Skeletal muscle tissue (tissue), 4 donors: ENCODE results near the gene RUSF1. TPM values are rescaled to one million over a fixed set of nuclear protein-coding genes. Genes with fewer than 3 reads are reported as not detected.
A peak's percentile ranks its signal among the peaks of the same experiment; 100 is the strongest.
"Not testable (repeated sequence)": the region's sequence is repeated elsewhere in the genome, so short reads cannot be mapped to it uniquely, and the experiment has no call there.

ENCODE experiments used
- H3K27ac ChIP-seq: one replicate; pipeline ENCODE4 v1.7.0; 2013; ENCODE audit warnings: mild to moderate bottlenecking, low read depth, low read length, inconsistent platforms
- H3K27me3 ChIP-seq, 3 donors: one replicate each; pipeline ENCODE4 v1.7.0; 2013; ENCODE audit warnings: low read length in 3 of 3; ENCODE audit not compliant: control insufficient read depth in 3 of 3, insufficient read depth in 3 of 3
- H3K36me3 ChIP-seq, 3 donors: one replicate each; pipeline ENCODE4 v1.7.0; 2013; ENCODE audit warnings: low read length in 3 of 3; ENCODE audit not compliant: control insufficient read depth in 3 of 3, insufficient read depth in 3 of 3
- H3K4me1 ChIP-seq, 3 donors: one replicate each; pipeline ENCODE4 v1.7.0; 2013; ENCODE audit warnings: low read length in 3 of 3, mild to moderate bottlenecking in 3 of 3; ENCODE audit not compliant: control insufficient read depth in 3 of 3, insufficient read depth in 3 of 3
- H3K4me3 ChIP-seq, 3 donors: one replicate each; pipeline ENCODE4 v1.7.0; 2013; ENCODE audit warnings: low read length in 3 of 3
- H3K9ac ChIP-seq, 3 donors: one replicate each; pipeline ENCODE4 v1.7.0; 2013; ENCODE audit warnings: low read length in 3 of 3, mild to moderate bottlenecking in 3 of 3, moderate library complexity in 2 of 3, low read depth in 1 of 3
- H3K9me3 ChIP-seq, 3 donors: one replicate each; pipeline ENCODE4 v1.7.0; 2013; ENCODE audit warnings: low read length in 3 of 3; ENCODE audit not compliant: control insufficient read depth in 3 of 3
- total RNA-seq: library from RNA; depleted of rRNA; stranded (reverse); fragments of >200 nt; gene quantifications from one replicate; pipeline ENCODE4 v1.2.3, GENCODE V29; 2014
- donor health status: Osteomylitis.

The RUSF1 gene
- total RNA-seq, 1 donor from 2014 or later = 30.8 TPM

GRCh38 chr16:31519759-31520431 is 11.7 kb upstream of the RUSF1 start:
- Histone ChIP-seq H3K9me3 (no peaks in the 10 kb centered on the region), H3K4me3 (no peak overlapping the region), H3K36me3 (no peaks in the 10 kb centered on the region), H3K4me1 (no peaks in the 10 kb centered on the region), H3K27me3 (peaks cover 0 to 6% (median 3%) of the 10 kb centered on the region in 3 donors), H3K27ac (no peak overlapping the region), H3K9ac (no peak overlapping the region)

- Histone ChIP-seq H3K4me3 (no peak overlapping the region), H3K27ac (no peak overlapping the region), H3K9me3 (no peaks in the 10 kb centered on the region), H3K4me1 (no peaks in the 10 kb centered on the region), H3K9ac (no peak overlapping the region), H3K27me3 (peaks cover 0 to 2% (median 0%) of the 10 kb centered on the region in 3 donors), H3K36me3 (no peaks in the 10 kb centered on the region)
These were observed 9.7 kb upstream of the RUSF1 start for GRCh38 chr16:31517800-31518402.

GRCh38 chr16:31513884-31514283 is 5.7 kb upstream of the RUSF1 start:
- H3K4me1 ChIP-seq = peaks cover 3 to 8% (median 6%) of the 10 kb centered on the region in 3 donors
- no peak overlapping the region for H3K4me3 ChIP-seq
- peaks cover 0 to 2% (median 0%) of the 10 kb centered on the region in 3 donors for H3K27me3 ChIP-seq
- H3K9ac ChIP-seq = no peak overlapping the region
- H3K9me3 ChIP-seq = no peaks in the 10 kb centered on the region
- H3K36me3 ChIP-seq = no peaks in the 10 kb centered on the region
- no peak overlapping the region for H3K27ac ChIP-seq

- H3K4me1 ChIP-seq = peaks cover 3 to 8% (median 6%) of the 10 kb centered on the region in 3 donors
- H3K27me3 ChIP-seq = peaks cover 0 to 2% (median 0%) of the 10 kb centered on the region in 3 donors
- H3K36me3 ChIP-seq = no peaks in the 10 kb centered on the region
- no peak overlapping the region for H3K27ac ChIP-seq
- no peak overlapping the region for H3K4me3 ChIP-seq
- H3K9ac ChIP-seq = no peak overlapping the region
- no peaks in the 10 kb centered on the region for H3K9me3 ChIP-seq
These were observed 4.9 kb upstream of the RUSF1 start for GRCh38 chr16:31513126-31513525.

- H3K4me3 ChIP-seq = peak overlapping the region; percentile 80 to 99 (median 95)
- no peaks in the 10 kb centered on the region for H3K9me3 ChIP-seq
- H3K27ac ChIP-seq = peak overlapping the region; percentile 82
- peaks cover 18 to 42% (median 20%) of the 10 kb centered on the region in 3 donors for H3K4me1 ChIP-seq
- H3K9ac ChIP-seq = peak overlapping the region; percentile 97 to 99 (median 98)
- H3K27me3 ChIP-seq = no peaks in the 10 kb centered on the region
- peaks cover 4 to 11% (median 11%) of the 10 kb centered on the region in 3 donors for H3K36me3 ChIP-seq
These were observed 560 bp upstream of the RUSF1 start for GRCh38 chr16:31508706-31509195.

DNA sequence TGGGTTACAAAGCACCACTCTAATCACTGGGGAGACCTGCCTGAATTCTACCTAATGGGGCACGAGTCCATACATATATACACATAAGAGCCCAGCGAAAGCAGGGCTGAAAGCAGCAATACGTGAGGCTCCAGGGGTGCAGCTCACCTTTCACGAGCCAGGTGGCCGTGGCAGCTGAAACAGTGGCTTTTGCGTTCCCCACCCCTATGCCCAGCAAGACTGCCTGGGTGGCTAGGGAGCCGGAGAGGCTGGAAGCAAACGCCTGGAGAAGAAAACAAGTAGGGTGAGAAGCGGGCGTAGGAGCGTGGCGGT is 618 bp downstream of the RUSF1 start:
- Histone ChIP-seq H3K9ac (peak overlapping the region; percentile 97 to 99 (median 98)), H3K27ac (peak overlapping the region; percentile 82), H3K4me1 (peaks cover 20 to 42% (median 24%) of the 10 kb centered on the region in 3 donors), H3K4me3 (peak overlapping the region; percentile 80 to 99 (median 95)), H3K36me3 (peaks cover 4 to 11% (median 11%) of the 10 kb centered on the region in 3 donors), H3K9me3 (no peaks in the 10 kb centered on the region), H3K27me3 (no peaks in the 10 kb centered on the region)

DNA sequence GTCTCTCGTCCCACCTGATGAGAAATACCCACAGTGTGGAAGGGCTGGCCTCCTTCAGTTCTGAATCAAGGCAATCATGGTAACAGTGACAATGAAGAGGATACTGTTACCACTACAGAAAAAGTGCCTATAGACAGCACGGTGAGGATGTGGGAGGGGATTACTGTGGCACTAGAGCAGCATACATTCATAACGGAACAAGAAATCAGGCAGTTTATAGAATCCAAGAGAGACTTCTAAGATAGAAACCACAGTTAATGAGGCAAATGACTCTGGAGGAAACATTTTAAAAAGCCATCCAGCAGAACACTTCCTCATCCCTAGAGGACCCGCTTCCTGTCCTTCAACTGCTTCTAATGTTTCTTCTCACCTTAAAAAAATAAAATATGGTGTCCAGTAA is 2.7 kb downstream of the RUSF1 start:
- Histone ChIP-seq H3K4me3 (no peak overlapping the region), H3K4me1 (peaks cover 20 to 42% (median 27%) of the 10 kb centered on the region in 3 donors), H3K27ac (no peak overlapping the region), H3K9ac (no peak overlapping the region), H3K9me3 (no peaks in the 10 kb centered on the region), H3K27me3 (no peaks in the 10 kb centered on the region), H3K36me3 (peaks cover 6 to 14% (median 14%) of the 10 kb centered on the region in 3 donors)

DNA sequence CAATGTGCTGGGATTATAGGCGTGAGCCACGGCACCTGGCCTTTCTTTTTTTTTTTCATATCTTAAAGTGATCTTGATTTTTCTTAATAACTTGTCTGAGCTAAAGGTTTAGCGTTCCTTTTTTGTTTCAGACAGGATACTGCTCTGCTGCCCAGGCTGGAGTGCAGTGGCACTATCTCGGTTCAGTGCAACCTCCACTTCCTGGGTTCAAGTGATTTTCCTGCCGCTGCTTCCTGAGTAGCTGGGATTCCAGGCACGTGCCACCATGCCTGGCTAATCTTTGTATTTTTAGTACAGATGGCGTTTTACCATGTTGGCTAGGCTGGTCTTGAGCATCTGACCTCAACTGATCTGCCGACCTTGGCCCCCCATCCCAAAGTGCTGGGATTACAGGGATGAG is 4.0 kb downstream of the RUSF1 start:
- H3K9ac ChIP-seq = no peak overlapping the region
- peaks cover 17 to 35% (median 24%) of the 10 kb centered on the region in 3 donors for H3K4me1 ChIP-seq
- H3K27ac ChIP-seq = no peak overlapping the region
- peaks cover 18 to 26% (median 25%) of the 10 kb centered on the region in 3 donors for H3K36me3 ChIP-seq
- no peaks in the 10 kb centered on the region for H3K27me3 ChIP-seq
- no peaks in the 10 kb centered on the region for H3K9me3 ChIP-seq
- no peak overlapping the region for H3K4me3 ChIP-seq

- not testable (repeated sequence) for H3K27me3 ChIP-seq, H3K9me3 ChIP-seq, H3K9ac ChIP-seq, H3K4me3 ChIP-seq, H3K27ac ChIP-seq
- H3K4me1 ChIP-seq = peaks cover 17 to 35% (median 20%) of the 10 kb centered on the region in 3 donors
- H3K36me3 ChIP-seq = peaks cover 24 to 32% (median 31%) of the 10 kb centered on the region in 3 donors
These were observed 4.6 kb downstream of the RUSF1 start for GRCh38 chr16:31503555-31503954.

DNA sequence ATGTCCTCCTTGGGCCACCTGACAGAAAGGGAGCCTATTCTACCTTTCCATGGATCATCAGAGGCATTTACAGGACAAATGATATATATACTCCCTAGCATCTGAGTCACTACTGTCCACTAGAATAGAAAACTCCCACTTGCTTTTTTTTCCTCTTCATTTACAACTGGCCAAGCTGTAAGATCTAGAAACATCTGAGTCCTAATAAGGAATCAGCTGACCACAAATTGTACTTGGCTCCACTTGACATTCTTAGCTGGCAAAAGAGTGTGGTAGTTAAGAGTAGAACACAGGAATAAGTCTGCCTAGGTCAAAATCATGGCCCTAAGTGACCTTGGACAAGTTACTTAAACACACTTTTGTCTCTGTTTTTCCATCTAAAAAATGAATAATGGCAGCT is 5.2 kb downstream of the RUSF1 start:
- Histone ChIP-seq H3K36me3 (peaks cover 29 to 38% (median 36%) of the 10 kb centered on the region in 3 donors), H3K27ac (no peak overlapping the region), H3K9ac (no peak overlapping the region), H3K4me3 (no peak overlapping the region), H3K9me3 (no peaks in the 10 kb centered on the region), H3K27me3 (no peaks in the 10 kb centered on the region), H3K4me1 (peaks cover 17 to 35% (median 20%) of the 10 kb centered on the region in 3 donors)
